GM21360 (cell line): ENCODE data around the gene GATD1.

Experiments
- ATAC-seq: cut with Tn5 transposase; IDR thresholded peaks from one replicate; pipeline ENCODE4 v1.9.1; 2021; ENCODE audit warnings: mild to moderate bottlenecking, moderate library complexity; ENCODE audit not compliant: unreplicated experiment

Gene GATD1

GRCh38 chr11:782264-783174 is 5.2 kb upstream of the GATD1 start:
- ATAC-seq: no peak

GRCh38 chr11:779955-780532 is 2.8 kb upstream of the GATD1 start:
- ATAC-seq: no peak

DNA sequence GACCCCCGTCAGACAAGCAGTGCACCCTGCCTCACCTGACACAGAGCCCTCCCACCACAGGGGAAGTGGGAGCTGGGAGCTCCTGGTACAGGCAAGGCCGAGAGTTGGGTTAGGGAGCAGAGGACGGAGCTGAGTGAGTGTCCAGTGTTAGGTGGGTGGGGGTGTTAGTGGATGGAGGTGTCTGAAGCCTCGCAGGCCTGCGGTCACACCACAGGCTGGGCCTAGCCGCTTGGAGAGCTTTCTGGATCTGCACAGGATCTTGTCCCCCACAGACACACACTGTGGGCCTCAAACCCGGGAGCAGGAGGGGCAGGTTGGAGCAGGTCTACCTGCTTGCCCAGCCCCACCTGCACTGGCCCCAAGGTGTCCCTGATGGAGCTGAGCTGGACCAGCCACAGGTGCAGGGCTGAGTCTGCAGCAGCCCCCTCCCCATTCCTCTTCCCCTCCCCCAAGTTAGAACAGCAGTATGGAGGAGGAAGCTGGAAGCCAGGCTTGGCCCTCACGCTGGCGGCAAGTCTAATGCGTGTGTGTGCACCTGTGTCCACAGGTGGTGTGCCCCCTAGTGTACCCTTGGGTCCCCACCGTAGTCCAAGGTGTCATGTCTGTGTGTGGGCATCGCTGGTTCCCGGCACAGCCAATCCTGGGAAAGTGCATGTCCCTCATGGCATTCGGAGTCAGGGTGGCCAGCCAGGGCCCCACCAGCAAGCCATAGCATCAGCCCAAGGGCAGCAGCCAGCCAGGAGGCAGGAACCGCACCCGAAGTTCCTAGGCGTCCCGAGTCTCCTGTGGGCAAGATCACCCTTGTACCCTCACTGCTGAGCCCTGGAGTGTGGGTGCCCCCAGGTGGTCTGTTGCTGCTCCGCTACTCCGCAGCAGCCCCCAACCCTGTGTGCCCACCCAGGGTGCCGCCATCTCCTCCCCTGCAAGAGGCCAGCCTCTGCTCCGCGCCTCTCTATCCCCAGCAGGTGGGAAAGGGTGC is 2.0 kb upstream of the GATD1 start:
- ATAC-seq: no peak

- peak; percentile 11 for ATAC-seq
Observed at GRCh38 chr11:776561-777287, 563 bp downstream of the GATD1 start.

- ATAC-seq: no peak
Observed at GRCh38 chr11:776263-776560, 1.1 kb downstream of the GATD1 start.

- ATAC-seq: no peak
Observed at GRCh38 chr11:774873-775592, 2.3 kb downstream of the GATD1 start.

DNA sequence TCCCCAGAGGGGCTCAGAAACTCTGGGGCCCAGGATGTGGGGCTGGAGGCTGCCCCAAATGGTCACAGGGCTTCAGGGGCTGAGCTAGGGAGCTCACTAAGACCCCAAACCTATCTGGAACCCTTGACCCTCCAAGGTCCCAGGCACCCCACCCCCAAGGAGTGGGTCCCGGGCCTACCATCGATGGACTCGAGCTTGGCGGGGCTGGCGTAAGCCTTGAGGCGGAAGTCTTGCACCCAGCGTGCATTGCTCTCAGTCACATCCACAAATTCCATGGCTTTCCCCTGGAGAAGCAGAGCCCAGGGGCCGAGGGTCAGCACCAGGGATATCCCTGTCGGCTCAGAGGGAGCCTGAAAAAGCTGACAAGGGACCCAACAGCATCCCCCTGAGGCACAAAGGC is 3.5 kb downstream of the GATD1 start:
- ATAC-seq: no peak

GRCh38 chr11:773425-773824 is 3.9 kb downstream of the GATD1 start:
- ATAC-seq: no peak

DNA sequence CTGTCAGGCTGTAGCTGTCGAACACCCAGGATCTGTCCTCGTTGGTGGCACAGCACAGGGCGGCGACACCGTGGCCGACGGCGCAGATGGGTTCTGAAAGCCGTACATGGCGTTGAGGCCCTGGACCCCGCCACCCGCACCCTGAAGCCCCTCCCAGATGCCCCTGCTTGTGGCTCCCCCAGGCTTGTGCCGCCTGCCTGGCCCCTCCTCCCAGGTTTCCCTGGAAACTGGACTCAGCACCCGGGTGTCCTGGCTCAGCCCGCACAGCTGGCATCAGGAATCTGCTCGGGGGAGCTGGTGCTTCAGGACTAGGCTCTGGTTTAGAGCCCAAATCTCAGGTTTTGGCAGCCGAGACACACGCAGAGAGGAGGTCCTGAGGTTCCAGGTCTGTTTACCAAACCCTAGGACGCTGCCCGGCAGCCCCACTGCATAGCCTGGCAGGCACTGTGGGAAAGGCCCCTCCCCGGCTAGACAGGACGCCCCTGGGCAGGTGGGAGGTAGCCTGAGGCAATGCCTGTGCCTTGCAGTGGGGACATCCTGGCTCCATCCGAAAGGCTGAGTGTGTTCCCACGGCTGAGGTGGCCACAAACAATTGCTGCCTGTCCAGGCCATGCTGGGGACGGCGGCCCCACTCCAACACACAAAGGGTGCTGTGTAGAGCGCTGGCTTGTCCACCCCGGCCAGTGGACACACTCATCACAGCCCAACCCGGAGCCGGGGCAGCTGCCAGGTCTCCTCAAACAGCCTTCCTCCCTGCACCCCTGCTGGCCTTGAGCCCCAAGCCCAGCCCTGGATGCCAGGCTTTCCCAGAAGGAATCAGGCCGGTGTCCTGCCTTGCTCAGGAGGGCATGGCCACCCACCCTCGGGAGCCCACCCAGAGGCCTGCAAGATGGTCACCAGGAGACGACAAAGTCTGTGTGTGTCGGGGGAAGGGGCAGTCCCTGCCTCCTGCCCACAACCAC is 4.6 kb downstream of the GATD1 start:
- ATAC-seq: no peak

GRCh38 chr11:771617-772204 is 5.6 kb downstream of the GATD1 start:
- no peak for ATAC-seq

GRCh38 chr11:770642-771616 is 6.4 kb downstream of the GATD1 start:
- no peak for ATAC-seq

GRCh38 chr11:769887-770641 is 7.2 kb downstream of the GATD1 start:
- ATAC-seq: no peak

DNA sequence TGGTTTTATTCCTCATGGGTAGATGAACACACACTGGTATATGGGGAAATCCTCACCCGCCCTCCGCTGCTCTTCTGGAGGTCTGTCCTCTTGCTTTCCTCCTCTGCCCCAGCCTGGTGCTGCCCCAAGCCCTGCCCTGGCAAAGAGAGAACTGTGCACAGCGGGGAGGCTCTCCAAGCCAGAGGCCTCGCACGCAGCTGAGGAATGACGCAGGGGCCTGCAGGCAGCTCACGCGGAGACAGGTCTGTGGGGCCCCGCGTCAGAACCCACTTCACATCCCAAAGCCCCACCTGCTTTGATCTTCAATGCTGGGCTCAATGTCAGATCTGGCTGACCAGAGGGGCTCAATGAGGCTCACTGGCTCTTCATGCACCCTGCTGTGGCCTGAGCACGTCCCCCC is 10.0 kb downstream of the GATD1 start:
- ATAC-seq: no peak

- ATAC-seq: no peak
Observed at GRCh38 chr11:766936-767210, 10.4 kb downstream of the GATD1 start.

DNA sequence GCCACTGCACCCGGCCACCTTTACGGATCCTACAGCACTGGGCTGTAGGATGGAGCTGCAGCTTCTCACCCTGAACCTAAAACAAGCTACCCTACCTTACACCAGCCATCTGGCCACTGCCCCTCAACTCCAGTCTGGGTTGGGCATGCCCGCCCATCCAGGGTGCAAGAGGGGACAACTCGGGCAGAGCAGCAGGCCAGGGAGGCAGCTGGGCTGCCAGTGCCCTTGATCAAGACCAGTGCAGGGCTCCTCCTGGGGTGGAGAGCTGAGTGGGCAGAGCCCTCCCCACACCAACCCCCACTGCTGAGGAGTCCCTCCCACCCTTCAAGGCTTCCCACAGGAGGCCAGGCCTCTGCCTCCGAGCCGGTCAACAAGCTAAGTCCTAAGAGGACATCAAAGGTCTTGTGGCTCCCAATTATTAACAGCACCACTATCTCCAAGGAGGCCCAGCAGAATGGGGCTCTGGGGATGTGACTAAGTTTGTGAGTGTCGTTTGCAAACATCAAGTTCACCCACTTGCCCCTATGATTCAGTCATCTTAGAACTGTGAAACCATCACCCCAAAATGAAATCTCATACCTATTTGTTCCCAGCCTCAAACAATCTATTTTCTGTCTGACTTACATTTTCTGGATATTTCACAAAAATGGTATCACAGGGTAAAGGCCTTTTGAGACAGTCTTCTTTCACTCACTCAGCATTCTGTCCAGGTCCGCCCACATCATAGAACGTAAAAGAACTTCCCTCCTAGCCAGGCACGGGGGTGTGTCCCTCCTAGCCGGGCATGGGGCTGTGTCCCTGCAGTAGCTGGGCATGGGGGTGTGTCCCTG is 11.0 kb downstream of the GATD1 start:
- ATAC-seq: no peak

- no peak for ATAC-seq
Observed at GRCh38 chr11:765802-766091, 11.5 kb downstream of the GATD1 start.
